ENCODE measurements around the gene ADAMTS8.

DNA sequence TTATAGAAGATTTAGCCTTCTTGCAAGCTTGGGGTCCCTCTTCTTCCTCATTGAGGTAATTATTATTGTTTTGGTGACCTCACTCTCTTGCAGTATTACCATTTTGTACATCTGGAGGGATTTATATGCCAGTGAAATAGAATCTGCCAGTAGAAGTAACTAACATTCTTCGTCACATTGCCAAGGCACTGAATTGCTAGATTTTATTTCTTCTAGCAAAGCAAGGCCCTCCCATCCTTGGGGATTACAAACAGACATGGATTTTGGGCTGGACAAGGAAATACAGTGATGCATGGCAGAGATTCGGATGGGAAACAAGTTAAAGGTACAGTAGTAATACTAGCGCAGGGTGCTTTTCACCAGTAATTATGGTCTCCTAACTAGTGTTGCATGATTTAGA, 27.9 kb upstream of the ADAMTS8 start:
- TF ChIP-seq EZH2 (IDR thresholded peaks at IDR 0.05) (no peak), POLR2AphosphoS5 (IDR thresholded peaks at IDR 0.05; ENCODE audit: borderline replicate concordance, low read depth, low read length) (no peak), FOXP2 (optimal IDR thresholded peaks at IDR 0.05; ENCODE audit: control extremely low read depth, extremely low read length, insufficient read depth) (no peak)
